Measurements from ENCODE around the gene HIC1. TPM values are rescaled to one million over a fixed set of nuclear protein-coding genes. Genes with fewer than 3 reads are reported as not detected.

The HIC1 gene
- polyA plus RNA-seq, 1 donor (not counting 4 experiments of a cell fraction or from before 2014, with no cell fraction given) = 0.64 TPM

DNA sequence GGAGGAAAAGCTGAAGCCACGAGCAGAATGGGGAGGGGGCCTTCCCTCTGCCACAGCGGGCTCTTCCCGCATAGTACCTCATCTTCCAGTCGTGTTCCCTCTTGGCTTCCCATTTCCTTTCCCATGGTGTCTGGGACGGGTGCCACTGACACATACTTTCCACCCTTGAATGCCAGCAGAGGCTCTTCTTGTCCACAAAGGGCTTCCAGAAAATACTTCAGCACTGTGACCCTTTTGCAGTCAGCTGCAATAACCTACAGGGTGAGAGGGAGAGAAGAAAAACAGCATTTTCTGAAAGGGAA, 30.7 kb downstream of the HIC1 start:
- Histone ChIP-seq H3K27me3 (ENCODE audit: control insufficient read depth, extremely low read depth, insufficient read depth, low read length) (no peaks in the 10 kb centered on the region), H3K4me1 (ENCODE audit: control insufficient read depth, extremely low read depth, insufficient read depth, low read length) (peaks cover 41% of the 10 kb centered on the region), H4K20me1 (ENCODE audit: control insufficient read depth, extremely low read depth, insufficient read depth, low read length) (no peaks in the 10 kb centered on the region), H3K79me2 (ENCODE audit: control insufficient read depth, insufficient read depth, low read length) (no peaks in the 10 kb centered on the region), H3K27ac (ENCODE audit: control insufficient read depth, insufficient read depth, low read length) (no peak overlapping the region), H3K4me2 (ENCODE audit: control insufficient read depth, extremely low read depth, insufficient read depth, low read depth, low read length) (no peak overlapping the region), H2AFZ (ENCODE audit: control insufficient read depth, low read length) (no peak overlapping the region), H3K9me1 (ENCODE audit: control insufficient read depth, extremely low read depth, insufficient read depth, low read length) (no peaks in the 10 kb centered on the region), H3K36me3 (ENCODE audit: control insufficient read depth in 2 of 2, extremely low read depth in 1 of 2, insufficient read depth in 2 of 2, low read length in 2 of 2) (peaks cover 17 to 18% of the 10 kb centered on the region in 2 experiments), H3K4me3 (ENCODE audit: control insufficient read depth in 2 of 3, extremely low read depth in 1 of 3, insufficient read depth in 2 of 3, low read depth in 1 of 3, low read length in 3 of 3) (no peak overlapping the region), H3K9ac (ENCODE audit: control insufficient read depth, extremely low read depth, insufficient read depth, low read length) (no peak overlapping the region), H3K9me3 (ENCODE audit: control insufficient read depth, low read depth, low read length) (no peaks in the 10 kb centered on the region)
- FAIRE-seq (no peak), DNase-seq (ENCODE audit: low read depth, low spot score) (no peak)
- TF ChIP-seq, protein P1, sequence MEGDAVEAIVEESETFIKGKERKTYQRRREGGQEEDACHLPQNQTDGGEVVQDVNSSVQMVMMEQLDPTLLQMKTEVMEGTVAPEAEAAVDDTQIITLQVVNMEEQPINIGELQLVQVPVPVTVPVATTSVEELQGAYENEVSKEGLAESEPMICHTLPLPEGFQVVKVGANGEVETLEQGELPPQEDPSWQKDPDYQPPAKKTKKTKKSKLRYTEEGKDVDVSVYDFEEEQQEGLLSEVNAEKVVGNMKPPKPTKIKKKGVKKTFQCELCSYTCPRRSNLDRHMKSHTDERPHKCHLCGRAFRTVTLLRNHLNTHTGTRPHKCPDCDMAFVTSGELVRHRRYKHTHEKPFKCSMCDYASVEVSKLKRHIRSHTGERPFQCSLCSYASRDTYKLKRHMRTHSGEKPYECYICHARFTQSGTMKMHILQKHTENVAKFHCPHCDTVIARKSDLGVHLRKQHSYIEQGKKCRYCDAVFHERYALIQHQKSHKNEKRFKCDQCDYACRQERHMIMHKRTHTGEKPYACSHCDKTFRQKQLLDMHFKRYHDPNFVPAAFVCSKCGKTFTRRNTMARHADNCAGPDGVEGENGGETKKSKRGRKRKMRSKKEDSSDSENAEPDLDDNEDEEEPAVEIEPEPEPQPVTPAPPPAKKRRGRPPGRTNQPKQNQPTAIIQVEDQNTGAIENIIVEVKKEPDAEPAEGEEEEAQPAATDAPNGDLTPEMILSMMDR (optimal IDR thresholded peaks at IDR 0.05 in 1 of 3, IDR thresholded peaks at IDR 0.05 in 1 of 3, conservative IDR thresholded peaks at IDR 0.05 in 1 of 3; ENCODE audit: extremely low read depth in 1 of 3, insufficient read depth in 2 of 3, low read length in 3 of 3) = no peak
- TF ChIP-seq EZH2 (IDR thresholded peaks at IDR 0.05; ENCODE audit: low read length) = no peak
- dilution Hi-C loops (cut with MboI; ENCODE audit: extremely low pct_ligation_motif_present, low sequenced_read_pairs) = no loop called here

DNA sequence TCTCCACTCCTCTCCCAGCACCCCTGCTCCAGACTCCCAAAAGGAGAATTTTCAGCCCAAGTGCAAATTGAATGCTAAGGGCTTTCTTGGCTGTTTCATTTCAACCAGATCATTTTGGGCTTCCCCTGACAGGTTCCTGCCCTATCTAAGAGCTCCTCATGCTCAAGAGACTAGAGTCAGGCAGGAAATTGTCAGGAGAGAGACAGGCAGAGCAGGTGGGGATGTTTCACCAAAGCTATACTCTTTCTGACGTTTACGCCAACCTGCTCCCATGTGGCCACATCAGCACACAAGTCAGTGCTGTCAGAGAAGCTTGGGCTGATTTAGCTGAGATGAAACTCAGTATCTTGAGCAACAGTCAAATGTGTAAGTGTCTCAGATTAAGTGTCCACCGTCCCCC, 31.4 kb downstream of the HIC1 start:
- Histone ChIP-seq H3K9me3 (ENCODE audit: control insufficient read depth, low read depth, low read length) (no peaks in the 10 kb centered on the region), H3K79me2 (ENCODE audit: control insufficient read depth, insufficient read depth, low read length) (no peaks in the 10 kb centered on the region), H4K20me1 (ENCODE audit: control insufficient read depth, extremely low read depth, insufficient read depth, low read length) (no peaks in the 10 kb centered on the region), H3K4me1 (ENCODE audit: control insufficient read depth, extremely low read depth, insufficient read depth, low read length) (peaks cover 46% of the 10 kb centered on the region), H3K4me2 (ENCODE audit: control insufficient read depth, extremely low read depth, insufficient read depth, low read depth, low read length) (no peak overlapping the region), H3K27me3 (ENCODE audit: control insufficient read depth, extremely low read depth, insufficient read depth, low read length) (no peaks in the 10 kb centered on the region), H3K9ac (ENCODE audit: control insufficient read depth, extremely low read depth, insufficient read depth, low read length) (no peak overlapping the region), H3K27ac (ENCODE audit: control insufficient read depth, insufficient read depth, low read length) (no peak overlapping the region), H3K4me3 (ENCODE audit: control insufficient read depth in 2 of 3, extremely low read depth in 1 of 3, insufficient read depth in 2 of 3, low read depth in 1 of 3, low read length in 3 of 3) (no peak overlapping the region), H3K9me1 (ENCODE audit: control insufficient read depth, extremely low read depth, insufficient read depth, low read length) (no peaks in the 10 kb centered on the region), H2AFZ (ENCODE audit: control insufficient read depth, low read length) (no peak overlapping the region), H3K36me3 (ENCODE audit: control insufficient read depth in 2 of 2, extremely low read depth in 1 of 2, insufficient read depth in 2 of 2, low read length in 2 of 2) (peaks cover 13 to 14% of the 10 kb centered on the region in 2 experiments)
- FAIRE-seq (no peak), DNase-seq (ENCODE audit: low read depth, low spot score) (no peak)
- dilution Hi-C loops (cut with MboI; ENCODE audit: extremely low pct_ligation_motif_present, low sequenced_read_pairs) = no loop called here
- no peak for TF ChIP-seq EZH2 (IDR thresholded peaks at IDR 0.05; ENCODE audit: low read length)
- TF ChIP-seq, protein P1 (optimal IDR thresholded peaks at IDR 0.05 in 1 of 3, IDR thresholded peaks at IDR 0.05 in 1 of 3, conservative IDR thresholded peaks at IDR 0.05 in 1 of 3; ENCODE audit: extremely low read depth in 1 of 3, insufficient read depth in 2 of 3, low read length in 3 of 3) = no peak
